Right ventricle myocardium inferior (tissue), 1 donor: Measurements from ENCODE around the gene SLAIN2. TPM values are rescaled to one million over a fixed set of nuclear protein-coding genes. Genes with fewer than 3 reads are reported as not detected.
"Not testable (repeated sequence)": the region's sequence is repeated elsewhere in the genome, so short reads cannot be mapped to it uniquely, and the experiment has no call there.

Experiments
- ATAC-seq: fragments of 200-7000 bp; cut with Tn5 transposase; one replicate; pipeline ENCODE4 v1.9.1; 2020; ENCODE audit warnings: mild to moderate bottlenecking, moderate library complexity
- DNase-seq: peaks from one replicate; pipeline ENCODE4 v3.0.0; 2021; ENCODE audit errors: missing footprints
- intact Hi-C: fragments of 100-400 bp; cut with DNase I; formaldehyde crosslinking; loops from one replicate; pipeline ENCODE4 v1.11.0; 2022
- total RNA-seq: library from RNA; stranded (reverse); fragmentation: NEBNext Ultra II Directional; extraction: Animal tissue kit (Norgen Biotek cat#: 25700); gene quantifications from one replicate; pipeline ENCODE4 v1.2.1, GENCODE V29; 2021
- donor health status: DM: no; HTN: yes; CAD: no; lungs with severe emphysema.

The SLAIN2 gene
- total RNA-seq, 1 donor from 2014 or later, result 116 TPM

GRCh38 chr4:48410812-48411211, 69.5 kb downstream of the SLAIN2 start:
- intact Hi-C loops, result no loop called here
- ATAC-seq (no peak), DNase-seq (no peak)

GRCh38 chr4:48420144-48420543, 78.8 kb downstream of the SLAIN2 start:
- no peak for ATAC-seq
- intact Hi-C loops, result no loop called here
- no peak for DNase-seq

GRCh38 chr4:48421101-48421500, 79.8 kb downstream of the SLAIN2 start:
- no peak for ATAC-seq
- intact Hi-C loops, result no loop called here
- no peak for DNase-seq

- ATAC-seq, result no peak
- intact Hi-C loops, result no loop called here
- DNase-seq, result no peak
These were observed 87.6 kb downstream of the SLAIN2 start for GRCh38 chr4:48428926-48429325.

- peak; percentile 64 for ATAC-seq
- intact Hi-C loops, result no loop called here
- no peak for DNase-seq
These were observed 88.6 kb downstream of the SLAIN2 start for GRCh38 chr4:48429709-48430474.

GRCh38 chr4:48431401-48431800, 90.1 kb downstream of the SLAIN2 start:
- intact Hi-C loops, result no loop called here
- ATAC-seq, result no peak
- DNase-seq, result no peak

- intact Hi-C loops, result no loop called here
- DNase-seq, result no peak
- ATAC-seq, result no peak
These were observed 90.7 kb downstream of the SLAIN2 start for GRCh38 chr4:48432017-48432416.

GRCh38 chr4:48436318-48436717, 95.0 kb downstream of the SLAIN2 start:
- ATAC-seq (no peak), DNase-seq (no peak)
- intact Hi-C loops, result no loop called here

GRCh38 chr4:48439988-48440387, 98.7 kb downstream of the SLAIN2 start:
- intact Hi-C loops, result loop anchor here (10.0 kb wide), 1 partner anchor 525 kb away; no protein-coding TSS in a partner anchor
- no peak for ATAC-seq
- DNase-seq, result no peak

- ATAC-seq, DNase-seq: not testable (repeated sequence)
- intact Hi-C loops, result loop anchor here (10.0 kb wide), 1 partner anchor 524 kb away; no protein-coding TSS in a partner anchor
These were observed 99.6 kb downstream of the SLAIN2 start for GRCh38 chr4:48440914-48441313.

- intact Hi-C loops, result loop anchor here (10.0 kb wide), 1 partner anchor 519 kb away; no protein-coding TSS in a partner anchor
- ATAC-seq, result no peak
These were observed 104.4 kb downstream of the SLAIN2 start for GRCh38 chr4:48445704-48446103.

GRCh38 chr4:48446642-48447041, 105.3 kb downstream of the SLAIN2 start:
- ATAC-seq, result no peak
- intact Hi-C loops, result loop anchor here (10.0 kb wide), 1 partner anchor 518 kb away; no protein-coding TSS in a partner anchor
- no peak for DNase-seq

More at GRCh38 chr4:48445704-48446103, 104.4 kb downstream of the SLAIN2 start:
- DNase-seq, result no peak

GRCh38 chr4:48449151-48449550, 107.8 kb downstream of the SLAIN2 start:
- DNase-seq, result no peak
- no peak for ATAC-seq
- intact Hi-C loops, result loop anchor here (10.0 kb wide), 1 partner anchor 516 kb away; no protein-coding TSS in a partner anchor

- DNase-seq, result no peak
- no peak for ATAC-seq
- intact Hi-C loops, result no loop called here
These were observed 109.4 kb downstream of the SLAIN2 start for GRCh38 chr4:48450740-48451139.

- ATAC-seq, intact Hi-C loops, DNase-seq: not testable (repeated sequence)
These were observed 110.3 kb downstream of the SLAIN2 start for GRCh38 chr4:48451656-48452055.

- ATAC-seq (no peak), DNase-seq (no peak)
- intact Hi-C loops, result no loop called here
These were observed 113.3 kb downstream of the SLAIN2 start for GRCh38 chr4:48454591-48454990.

- ATAC-seq, result no peak
These were observed 119.7 kb downstream of the SLAIN2 start for GRCh38 chr4:48461000-48461399.

GRCh38 chr4:48462363-48462762, 121.0 kb downstream of the SLAIN2 start:
- DNase-seq, result no peak
- ATAC-seq, result no peak
- intact Hi-C loops, result no loop called here

More at GRCh38 chr4:48461000-48461399, 119.7 kb downstream of the SLAIN2 start:
- DNase-seq, result no peak
- intact Hi-C loops, result no loop called here

- intact Hi-C loops, result no loop called here
- ATAC-seq, result no peak
- no peak for DNase-seq
These were observed 126.1 kb downstream of the SLAIN2 start for GRCh38 chr4:48467442-48467841.

- intact Hi-C loops, result no loop called here
- ATAC-seq, result no peak
- DNase-seq, result no peak
These were observed 126.6 kb downstream of the SLAIN2 start for GRCh38 chr4:48467891-48468290.
